OCI-LY7 (cell line): Measurements from ENCODE around the gene MROH9.

Experiments used
- CTCF ChIP-seq: fragments of 200-600 bp; sonication (generic); conservative IDR thresholded peaks from 2 replicates; pipeline ENCODE4 v1.5.1; 2014; ENCODE audit warnings: mild to moderate bottlenecking, antibody characterized with exemption, low read length, moderate library complexity, mixed read lengths
- EZH2phosphoT487 ChIP-seq: fragments of 200-600 bp; sonication (generic); IDR thresholded peaks from 2 replicates; pipeline ENCODE4 v1.6.1; 2018; ENCODE audit warnings: low read depth, borderline replicate concordance, mild to moderate bottlenecking, mixed run types, antibody characterized with exemption, low read length, moderate library complexity, mixed read lengths

GRCh38 chr1:170931650-170932049 lies 3.7 kb upstream of the MROH9 start:
- TF ChIP-seq CTCF (no peak), EZH2phosphoT487 (no peak)
